ENCODE measurements around the gene ESPN.

ESPN gene

GRCh38 chr1:6396998-6397397, 27.6 kb upstream of the ESPN start:
- no peak overlapping the region for H3K4me3 ChIP-seq (ENCODE audit: control insufficient read depth, low read depth, low read length)
- DNase-seq (ENCODE audit: low read depth): no peak
- peak; percentile 11 for TF ChIP-seq CTCF (IDR thresholded peaks at IDR 0.05; ENCODE audit: control insufficient read depth, insufficient read depth, low read depth, low read length, missing control alignments)

GRCh38 chr1:6397844-6398441, 26.6 kb upstream of the ESPN start:
- DNase-seq (ENCODE audit: low read depth): no peak
- H3K4me3 ChIP-seq (ENCODE audit: control insufficient read depth, low read depth, low read length): no peak overlapping the region
- TF ChIP-seq CTCF (IDR thresholded peaks at IDR 0.05; ENCODE audit: control insufficient read depth, insufficient read depth, low read depth, low read length, missing control alignments): no peak

- TF ChIP-seq CTCF (IDR thresholded peaks at IDR 0.05; ENCODE audit: control insufficient read depth, insufficient read depth, low read depth, low read length, missing control alignments): no peak
- DNase-seq (ENCODE audit: low read depth): no peak
Measured at GRCh38 chr1:6399294-6399693, 25.3 kb upstream of the ESPN start.

GRCh38 chr1:6401673-6402072, 22.9 kb upstream of the ESPN start:
- DNase-seq (ENCODE audit: low read depth): no peak
- no peak overlapping the region for H3K4me3 ChIP-seq (ENCODE audit: control insufficient read depth, low read depth, low read length)
- TF ChIP-seq CTCF (IDR thresholded peaks at IDR 0.05; ENCODE audit: control insufficient read depth, insufficient read depth, low read depth, low read length, missing control alignments): no peak

More at GRCh38 chr1:6399294-6399693, 25.3 kb upstream of the ESPN start:
- H3K4me3 ChIP-seq (ENCODE audit: control insufficient read depth, low read depth, low read length): no peak overlapping the region

- no peak for DNase-seq (ENCODE audit: low read depth)
- H3K4me3 ChIP-seq (ENCODE audit: control insufficient read depth, low read depth, low read length): no peak overlapping the region
- no peak for TF ChIP-seq CTCF (IDR thresholded peaks at IDR 0.05; ENCODE audit: control insufficient read depth, insufficient read depth, low read depth, low read length, missing control alignments)
Measured at GRCh38 chr1:6408023-6408422, 16.6 kb upstream of the ESPN start.

- no peak for TF ChIP-seq CTCF (IDR thresholded peaks at IDR 0.05; ENCODE audit: control insufficient read depth, insufficient read depth, low read depth, low read length, missing control alignments)
- H3K4me3 ChIP-seq (ENCODE audit: control insufficient read depth, low read depth, low read length): no peak overlapping the region
- no peak for DNase-seq (ENCODE audit: low read depth)
Measured at GRCh38 chr1:6409053-6409452, 15.5 kb upstream of the ESPN start.

GRCh38 chr1:6409733-6410132, 14.8 kb upstream of the ESPN start:
- no peak for TF ChIP-seq CTCF (IDR thresholded peaks at IDR 0.05; ENCODE audit: control insufficient read depth, insufficient read depth, low read depth, low read length, missing control alignments)
- no peak for DNase-seq (ENCODE audit: low read depth)
- H3K4me3 ChIP-seq (ENCODE audit: control insufficient read depth, low read depth, low read length): no peak overlapping the region
